ENCODE results near the gene CCDC81. TPM values are rescaled to one million over a fixed set of nuclear protein-coding genes. Genes with fewer than 3 reads are reported as not detected.

The CCDC81 gene
- total RNA-seq, 2 donors from 2014 or later: 33.3 to 34.0 TPM

DNA sequence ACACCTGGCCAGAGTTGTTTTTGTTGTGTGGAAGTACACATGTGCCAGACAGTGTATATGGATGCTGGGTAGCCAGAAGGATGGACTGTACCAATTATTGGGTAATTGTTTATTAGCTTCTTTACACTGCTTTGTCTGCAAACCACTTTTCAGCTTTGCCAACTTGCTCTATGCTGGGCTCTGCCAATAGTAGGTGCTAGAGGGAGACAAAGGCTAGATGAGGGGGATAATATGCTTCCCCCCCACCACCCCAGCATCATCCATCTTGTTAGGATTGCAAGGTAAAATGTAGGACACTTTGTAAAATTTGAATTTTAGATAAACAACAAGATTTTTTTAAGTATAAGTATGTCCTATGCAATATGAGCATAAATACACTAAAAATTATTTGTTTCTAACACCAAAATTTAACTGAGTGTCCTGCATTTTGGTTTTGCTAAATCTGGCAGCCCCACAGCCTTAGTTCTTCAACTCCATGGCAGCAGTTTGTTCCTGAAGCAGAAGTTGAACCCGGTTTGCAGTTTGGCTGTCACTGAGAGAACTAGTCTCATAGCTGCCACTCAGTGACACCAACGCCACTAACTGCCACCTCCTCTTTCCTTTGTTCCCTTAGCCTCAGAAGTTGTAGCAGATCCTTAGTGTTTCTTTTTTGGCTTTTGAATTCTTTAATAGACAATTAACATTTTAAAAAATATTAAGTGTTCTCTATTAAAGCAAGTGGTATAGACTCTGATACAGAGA is 78.8 kb downstream of the CCDC81 start:
- peak; percentile 43 for TF ChIP-seq CTCF (conservative IDR thresholded peaks at IDR 0.05)
- Histone ChIP-seq H3K4me1 (ENCODE audit: control insufficient read depth, insufficient read depth, low read length) (no peaks in the 10 kb centered on the region), H3K36me3 (ENCODE audit: control insufficient read depth, insufficient read depth, low read length) (peaks cover 53% of the 10 kb centered on the region), H3K27me3 (ENCODE audit: control insufficient read depth, insufficient read depth, low read length, poor library complexity, severe bottlenecking) (no peaks in the 10 kb centered on the region), H3K4me3 (ENCODE audit: low read length) (no peak overlapping the region), H3K9me3 (ENCODE audit: control insufficient read depth, low read length) (no peaks in the 10 kb centered on the region), H3K27ac (ENCODE audit: low read depth, low read length) (no peak overlapping the region), H3K9ac (ENCODE audit: extremely low read depth, low read length, poor library complexity, severe bottlenecking) (no peak overlapping the region)
- peaks cover 21% of the 10 kb centered on the region for H3K4me1 Mint-ChIP-seq
- H3K9me3 Mint-ChIP-seq: no peaks in the 10 kb centered on the region
- no peak for DNase-seq
- no peak overlapping the region for H3K4me3 Mint-ChIP-seq
- 87 to 91% methylated on average over 2 of the region's 2 CpGs for WGBS, 2 experiments (ENCODE audit: insufficient coverage in 1 of 2, insufficient read length in 1 of 2)
- H3K27ac Mint-ChIP-seq: no peak overlapping the region
- H3K36me3 Mint-ChIP-seq (ENCODE audit: low read depth): peaks cover 17% of the 10 kb centered on the region
- H3K27me3 Mint-ChIP-seq (ENCODE audit: insufficient read depth): no peaks in the 10 kb centered on the region

GRCh38 chr11:86456075-86456939 is 81.6 kb downstream of the CCDC81 start:
- H3K36me3 ChIP-seq (ENCODE audit: control insufficient read depth, insufficient read depth, low read length): peaks cover 35% of the 10 kb centered on the region
- WGBS, 2 experiments (ENCODE audit: insufficient coverage in 1 of 2, insufficient read length in 1 of 2): 0 to 21% methylated on average over 2 to 9 of the region's 9 CpGs
- H3K36me3 Mint-ChIP-seq (ENCODE audit: low read depth): peaks cover 10% of the 10 kb centered on the region
- peak; percentile 97 for TF ChIP-seq CTCF (conservative IDR thresholded peaks at IDR 0.05)
- H3K9ac ChIP-seq (ENCODE audit: extremely low read depth, low read length, poor library complexity, severe bottlenecking): no peak overlapping the region
- no peaks in the 10 kb centered on the region for H3K27me3 ChIP-seq (ENCODE audit: control insufficient read depth, insufficient read depth, low read length, poor library complexity, severe bottlenecking)
- no peaks in the 10 kb centered on the region for H3K9me3 Mint-ChIP-seq
- no peak overlapping the region for H3K27ac Mint-ChIP-seq
- no peak overlapping the region for H3K27ac ChIP-seq (ENCODE audit: low read depth, low read length)
- H3K27me3 Mint-ChIP-seq (ENCODE audit: insufficient read depth): no peaks in the 10 kb centered on the region
- peak; percentile 96 for DNase-seq
- no peaks in the 10 kb centered on the region for H3K9me3 ChIP-seq (ENCODE audit: control insufficient read depth, low read length)
- peaks cover 18% of the 10 kb centered on the region for H3K4me1 Mint-ChIP-seq
- H3K4me3 ChIP-seq (ENCODE audit: low read length): no peak overlapping the region
- no peak overlapping the region for H3K4me3 Mint-ChIP-seq
- H3K4me1 ChIP-seq (ENCODE audit: control insufficient read depth, insufficient read depth, low read length): no peaks in the 10 kb centered on the region

DNA sequence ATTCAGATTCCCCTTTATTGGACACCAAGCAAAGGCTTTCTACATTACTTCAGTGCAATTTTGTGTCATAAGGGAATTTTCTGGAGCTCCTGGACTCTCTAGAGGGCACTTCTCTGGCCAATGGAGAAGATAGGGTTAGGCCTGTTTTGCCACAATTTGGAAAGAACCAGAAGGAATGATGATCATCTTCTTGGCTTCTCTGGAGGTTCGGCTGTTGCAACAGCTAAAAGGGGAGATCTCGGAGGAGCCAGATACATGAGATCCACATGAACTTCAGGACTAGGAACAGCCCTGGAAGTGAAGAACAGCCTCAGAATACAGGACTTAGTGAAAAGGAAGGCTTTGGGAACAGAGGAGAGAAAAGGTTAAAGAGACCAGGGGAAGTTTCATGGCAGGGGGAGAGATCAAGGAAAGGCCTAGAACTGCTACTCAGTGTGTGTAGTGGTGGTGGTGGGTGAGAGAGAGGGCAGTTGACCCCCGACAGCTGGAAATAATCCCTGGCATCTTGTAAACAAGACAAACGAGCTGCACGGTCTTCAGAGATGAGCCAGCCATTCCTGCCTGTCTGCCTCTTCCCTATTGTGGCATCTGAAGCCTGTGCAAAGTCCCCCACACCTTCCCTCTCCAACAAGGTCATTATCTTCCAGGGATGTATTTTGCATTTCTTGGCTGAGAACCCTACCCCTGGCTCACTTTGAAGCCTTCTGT is 83.8 kb downstream of the CCDC81 start:
- no peaks in the 10 kb centered on the region for H3K4me1 ChIP-seq (ENCODE audit: control insufficient read depth, insufficient read depth, low read length)
- H3K36me3 ChIP-seq (ENCODE audit: control insufficient read depth, insufficient read depth, low read length): peaks cover 33% of the 10 kb centered on the region
- Mint-ChIP-seq H3K9me3 (no peaks in the 10 kb centered on the region), H3K27ac (no peak overlapping the region), H3K36me3 (ENCODE audit: low read depth) (peaks cover 16% of the 10 kb centered on the region), H3K27me3 (ENCODE audit: insufficient read depth) (no peaks in the 10 kb centered on the region), H3K4me3 (no peak overlapping the region), H3K4me1 (peaks cover 15% of the 10 kb centered on the region)
- H3K9ac ChIP-seq (ENCODE audit: extremely low read depth, low read length, poor library complexity, severe bottlenecking): no peak overlapping the region
- H3K4me3 ChIP-seq (ENCODE audit: low read length): no peak overlapping the region
- H3K27me3 ChIP-seq (ENCODE audit: control insufficient read depth, insufficient read depth, low read length, poor library complexity, severe bottlenecking): no peaks in the 10 kb centered on the region
- H3K9me3 ChIP-seq (ENCODE audit: control insufficient read depth, low read length): no peaks in the 10 kb centered on the region
- DNase-seq: no peak
- no peak overlapping the region for H3K27ac ChIP-seq (ENCODE audit: low read depth, low read length)
- 79 to 84% methylated on average over 5 of the region's 5 CpGs for WGBS, 2 experiments (ENCODE audit: insufficient coverage in 1 of 2, insufficient read length in 1 of 2)
- no peak for TF ChIP-seq CTCF (conservative IDR thresholded peaks at IDR 0.05)
